Tibial nerve (tissue), 4 donors: ENCODE data around the gene UPF3A. TPM values are rescaled to one million over a fixed set of nuclear protein-coding genes. Genes with fewer than 3 reads are reported as not detected.
"Not testable (repeated sequence)": the region's sequence is repeated elsewhere in the genome, so short reads cannot be mapped to it uniquely, and the experiment has no call there.

Experiments
- DNase-seq, 2 donors: peaks; one replicate each; pipeline ENCODE4 v3.0.0-alpha.2; 2019; ENCODE audit warnings: low spot score in 2 of 2
- H3K27ac ChIP-seq, 4 donors: fragments of 200-600 bp; sonication (generic) in 3 of 4; one replicate each; pipeline ENCODE4 v1.5.1; 2017 to 2019; ENCODE audit warnings: mild to moderate bottlenecking in 1 of 4
- H3K27me3 ChIP-seq, 2 donors: fragments of 200-600 bp; sonication (generic) in 1 of 2; one replicate each; pipeline versions ENCODE4 v1.5.1 to v1.6.0; 2017 to 2019
- H3K36me3 ChIP-seq, 3 donors: fragments of 200-600 bp; sonication (generic); one replicate each; pipeline ENCODE4 v1.5.1; 2018 to 2019
- H3K4me1 ChIP-seq, 4 donors: fragments of 200-600 bp; sonication (generic) in 3 of 4; one replicate each; pipeline ENCODE4 v1.5.1; 2017 to 2019
- H3K4me3 ChIP-seq, 4 donors: fragments of 200-600 bp; sonication (generic) in 3 of 4; one replicate each; pipeline ENCODE4 v1.5.1; 2017 to 2019; ENCODE audit warnings: mild to moderate bottlenecking in 1 of 4, moderate library complexity in 1 of 4
- H3K9me3 ChIP-seq, 4 donors: fragments of 200-600 bp; sonication (generic) in 3 of 4; one replicate each; pipeline ENCODE4 v1.5.1; 2017 to 2019
- EP300 ChIP-seq, 2 donors: sonication (generic); formaldehyde crosslinking; IDR thresholded peaks; one replicate each; pipeline ENCODE4 v1.6.1; 2017; ENCODE audit warnings: antibody characterized with exemption in 2 of 2, mild to moderate bottlenecking in 1 of 2
- POLR2A ChIP-seq, 2 donors: fragments of 450-650 bp; IDR thresholded peaks; one replicate each; pipeline ENCODE4 v1.6.1; 2017; ENCODE audit warnings: antibody characterized with exemption in 2 of 2, mild to moderate bottlenecking in 2 of 2, moderate library complexity in 2 of 2
- WGBS, 2 donors: methylation state at CpG; one replicate each; pipeline ENCODE4 v1.1.5; 2018; 5-methylcytosine and 5-hydroxymethylcytosine counted together
- total RNA-seq, 4 donors: library from RNA; depleted of rRNA; stranded (reverse); fragments of >200 nt; gene quantifications; one replicate each; pipeline ENCODE4 v1.1.0, GENCODE V29; 2016
- TF ChIP-seq, protein P1 (sequence below), 5 experiments: fragments of 200-600 bp in 3 of 5; fragments of 450-650 bp in 2 of 5; sonication (generic) in 3 of 5; IDR thresholded peaks; one replicate each; pipeline ENCODE4 v1.5.1; 2016 to 2019; ENCODE audit warnings: antibody characterized with exemption in 5 of 5, mild to moderate bottlenecking in 3 of 5, moderate library complexity in 2 of 5

Gene UPF3A
- total RNA-seq, 4 donors from 2014 or later, result 62.7 to 89.2 (median 80.2) TPM

DNA sequence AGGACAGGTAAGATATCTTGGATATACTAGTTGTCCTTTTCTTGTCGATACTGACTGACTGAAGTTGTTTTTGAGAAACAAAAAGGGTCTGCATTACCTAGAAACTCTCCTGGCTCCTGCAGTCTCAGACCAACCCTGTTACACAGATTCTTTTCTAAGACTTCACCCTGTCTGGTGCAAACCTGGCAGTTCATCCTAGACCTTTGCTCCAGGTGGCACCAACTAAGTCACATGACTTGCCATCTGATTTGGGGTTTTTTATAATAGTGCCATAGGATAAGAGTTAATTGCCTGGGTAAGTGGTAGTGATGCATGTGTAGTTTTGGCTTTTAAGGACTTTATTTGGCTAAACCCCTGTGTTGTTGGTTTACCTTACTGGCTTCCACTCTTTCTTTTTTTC, 47.2 kb downstream of the UPF3A start:
- WGBS, 2 donors, result 96 to 100% methylated on average over 1 of the region's 1 CpG
- no peak for DNase-seq
- H3K9me3 ChIP-seq, result no peaks in the 10 kb centered on the region
- H3K4me3 ChIP-seq, result no peak overlapping the region
- no peak for TF ChIP-seq EP300 (IDR thresholded peaks at IDR 0.05)
- TF ChIP-seq, protein P1, sequence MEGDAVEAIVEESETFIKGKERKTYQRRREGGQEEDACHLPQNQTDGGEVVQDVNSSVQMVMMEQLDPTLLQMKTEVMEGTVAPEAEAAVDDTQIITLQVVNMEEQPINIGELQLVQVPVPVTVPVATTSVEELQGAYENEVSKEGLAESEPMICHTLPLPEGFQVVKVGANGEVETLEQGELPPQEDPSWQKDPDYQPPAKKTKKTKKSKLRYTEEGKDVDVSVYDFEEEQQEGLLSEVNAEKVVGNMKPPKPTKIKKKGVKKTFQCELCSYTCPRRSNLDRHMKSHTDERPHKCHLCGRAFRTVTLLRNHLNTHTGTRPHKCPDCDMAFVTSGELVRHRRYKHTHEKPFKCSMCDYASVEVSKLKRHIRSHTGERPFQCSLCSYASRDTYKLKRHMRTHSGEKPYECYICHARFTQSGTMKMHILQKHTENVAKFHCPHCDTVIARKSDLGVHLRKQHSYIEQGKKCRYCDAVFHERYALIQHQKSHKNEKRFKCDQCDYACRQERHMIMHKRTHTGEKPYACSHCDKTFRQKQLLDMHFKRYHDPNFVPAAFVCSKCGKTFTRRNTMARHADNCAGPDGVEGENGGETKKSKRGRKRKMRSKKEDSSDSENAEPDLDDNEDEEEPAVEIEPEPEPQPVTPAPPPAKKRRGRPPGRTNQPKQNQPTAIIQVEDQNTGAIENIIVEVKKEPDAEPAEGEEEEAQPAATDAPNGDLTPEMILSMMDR (IDR thresholded peaks at IDR 0.05), result no peak
- TF ChIP-seq POLR2A (IDR thresholded peaks at IDR 0.05), result no peak
- no peaks in the 10 kb centered on the region for H3K27me3 ChIP-seq
- peaks cover 0 to 6% (median 0%) of the 10 kb centered on the region in 4 donors for H3K4me1 ChIP-seq
- peaks cover 0 to 54% (median 6%) of the 10 kb centered on the region in 3 donors for H3K36me3 ChIP-seq
- no peak overlapping the region for H3K27ac ChIP-seq

DNA sequence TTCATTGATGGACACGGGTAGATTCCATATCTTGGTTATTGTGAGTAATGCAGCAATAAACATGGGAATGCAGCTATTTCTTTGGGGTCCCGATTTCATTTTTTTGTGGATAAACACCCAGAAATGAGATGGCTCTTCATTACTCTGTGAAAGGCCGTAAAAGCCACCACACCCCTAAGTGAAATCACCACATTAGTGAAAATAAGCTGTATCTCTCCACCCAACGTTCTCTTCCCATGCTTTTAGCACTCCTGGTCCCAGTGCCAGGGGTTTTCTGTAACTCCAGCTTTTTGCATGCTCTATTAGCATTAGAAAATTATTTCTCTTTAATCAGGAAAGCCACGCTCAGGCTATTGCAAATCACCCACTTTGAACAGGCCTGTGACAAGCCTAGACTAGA, 48.7 kb downstream of the UPF3A start:
- no peak overlapping the region for H3K27ac ChIP-seq
- 84 to 85% methylated on average over 5 of the region's 5 CpGs for WGBS, 2 donors
- H3K4me1 ChIP-seq, result peaks cover 0 to 6% (median 0%) of the 10 kb centered on the region in 4 donors
- TF ChIP-seq EP300 (IDR thresholded peaks at IDR 0.05), result no peak
- TF ChIP-seq, protein P1 (IDR thresholded peaks at IDR 0.05), result no peak
- no peak for TF ChIP-seq POLR2A (IDR thresholded peaks at IDR 0.05)
- no peaks in the 10 kb centered on the region for H3K9me3 ChIP-seq
- no peak overlapping the region for H3K4me3 ChIP-seq
- H3K27me3 ChIP-seq, result no peaks in the 10 kb centered on the region
- peaks cover 0 to 39% (median 0%) of the 10 kb centered on the region in 3 donors for H3K36me3 ChIP-seq
- no peak for DNase-seq

DNA sequence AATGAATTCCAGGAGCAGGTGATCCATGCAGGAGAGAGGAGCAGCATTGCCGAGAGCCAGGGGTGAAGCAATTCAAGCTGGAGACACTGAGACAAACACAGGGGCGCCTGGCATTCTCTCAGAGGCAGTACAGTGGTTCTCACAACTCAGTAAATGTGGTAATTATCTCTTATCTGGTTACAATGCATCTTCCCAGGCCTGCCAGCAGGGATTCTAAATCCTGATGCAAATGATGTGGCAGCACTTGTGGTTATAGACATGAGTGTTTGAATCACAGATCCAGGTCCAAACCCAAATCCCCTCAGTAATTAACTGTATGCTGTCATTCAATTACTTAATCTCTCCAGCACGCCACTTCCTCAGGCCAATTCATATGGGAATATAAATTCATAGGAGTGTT, 52.5 kb downstream of the UPF3A start:
- not testable (repeated sequence) for H3K9me3 ChIP-seq, H3K4me3 ChIP-seq, H3K27me3 ChIP-seq, H3K4me1 ChIP-seq, H3K27ac ChIP-seq, DNase-seq
- WGBS, 2 donors, result 68 to 69% methylated on average over 3 of the region's 3 CpGs
- peaks cover 0 to 11% (median 0%) of the 10 kb centered on the region in 3 donors for H3K36me3 ChIP-seq

DNA sequence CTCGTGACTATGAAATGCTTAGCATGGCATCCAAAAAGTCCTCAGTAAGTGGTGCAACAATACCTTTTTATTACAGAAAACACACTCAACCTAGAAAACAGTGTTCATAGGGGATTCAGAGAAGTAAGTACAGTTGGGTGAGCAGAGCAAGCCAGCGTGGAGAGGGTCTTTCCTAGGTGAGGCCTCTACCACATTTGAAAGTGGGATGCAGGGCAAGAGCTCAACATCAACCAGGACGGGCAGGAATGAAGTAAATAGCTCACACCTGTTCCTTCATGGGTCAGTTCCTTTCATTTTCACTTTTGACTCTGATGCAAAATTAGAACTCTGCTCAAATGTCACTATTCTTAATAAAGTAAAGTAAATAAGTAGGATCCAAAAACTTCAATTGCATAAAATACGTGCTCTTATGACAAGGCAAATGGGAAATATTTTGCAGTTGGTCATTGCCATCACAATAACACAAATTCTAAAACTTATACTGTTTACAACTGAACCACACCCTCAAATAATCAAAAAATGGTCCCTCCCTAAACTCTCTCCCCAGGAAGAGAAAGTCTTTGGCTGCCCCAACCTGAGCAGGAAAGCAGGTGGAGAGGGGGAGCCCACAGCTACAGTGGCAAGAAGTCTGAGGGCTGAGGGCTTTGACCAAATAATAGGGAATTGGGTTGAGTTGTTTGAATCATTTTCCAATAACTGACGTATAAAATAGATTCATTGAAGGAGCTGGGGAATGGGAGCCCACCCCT, 53.1 kb downstream of the UPF3A start:
- 66 to 68% methylated on average over 5 of the region's 5 CpGs for WGBS, 2 donors
- Histone ChIP-seq H3K36me3 (peaks cover 0 to 8% (median 0%) of the 10 kb centered on the region in 3 donors), H3K4me1 (peaks cover 0 to under 1% (median 0%) of the 10 kb centered on the region in 4 donors), H3K9me3 (no peaks in the 10 kb centered on the region), H3K27ac (no peak overlapping the region), H3K27me3 (no peaks in the 10 kb centered on the region), H3K4me3 (no peak overlapping the region)
- no peak for DNase-seq
- no peak for TF ChIP-seq POLR2A (IDR thresholded peaks at IDR 0.05)
- TF ChIP-seq EP300 (IDR thresholded peaks at IDR 0.05), result no peak
- TF ChIP-seq, protein P1 (IDR thresholded peaks at IDR 0.05), result no peak

DNA sequence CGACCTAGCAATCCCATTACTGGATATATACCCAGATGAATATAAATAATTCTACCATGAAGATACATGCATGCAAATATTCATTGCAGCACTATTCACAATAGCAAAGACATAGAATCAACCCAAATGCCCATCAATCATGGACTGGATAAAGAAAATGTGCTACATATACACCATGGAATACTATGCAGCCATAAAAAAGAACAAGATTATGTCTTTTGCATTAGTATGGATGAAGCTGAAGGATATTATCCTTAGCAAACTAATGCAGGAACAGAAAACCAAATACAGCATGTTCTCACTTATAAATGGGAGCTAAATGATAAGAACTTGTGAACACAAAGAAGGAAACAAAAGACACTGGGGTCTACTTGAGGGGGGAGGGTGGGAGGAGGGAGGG, 55.1 kb downstream of the UPF3A start:
- H3K36me3 ChIP-seq, H3K4me3 ChIP-seq, H3K4me1 ChIP-seq, DNase-seq, H3K27me3 ChIP-seq, H3K27ac ChIP-seq, H3K9me3 ChIP-seq: not testable (repeated sequence)
- 92 to 96% methylated on average over 1 of the region's 1 CpG for WGBS, 2 donors

GRCh38 chr13:114338959-114339358, 57.6 kb downstream of the UPF3A start:
- Histone ChIP-seq H3K27me3 (no peaks in the 10 kb centered on the region), H3K9me3 (no peaks in the 10 kb centered on the region), H3K36me3 (no peaks in the 10 kb centered on the region), H3K27ac (no peak overlapping the region), H3K4me3 (no peak overlapping the region), H3K4me1 (peaks cover 0 to 5% (median 0%) of the 10 kb centered on the region in 4 donors)
- 91 to 93% methylated on average over 5 of the region's 5 CpGs for WGBS, 2 donors
- TF ChIP-seq EP300 (IDR thresholded peaks at IDR 0.05) (no peak), POLR2A (IDR thresholded peaks at IDR 0.05) (no peak)
- TF ChIP-seq, protein P1 (IDR thresholded peaks at IDR 0.05), result no peak
- DNase-seq, result no peak
